NCI-H1694 treated with DMSO at 0.1 percent for 48 hours (cell line): Measurements from ENCODE around the gene PLCH1.

ENCODE experiments used
- DNase-seq: peaks from one replicate; lab custom pipeline; 2025; lab: John Stamatoyannopoulos, UW

PLCH1 gene

GRCh38 chr3:155465664-155466063 is 279.2 kb downstream of the PLCH1 start:
- no peak for DNase-seq

GRCh38 chr3:155462672-155463071 is 282.2 kb downstream of the PLCH1 start:
- no peak for DNase-seq

GRCh38 chr3:155457591-155457990 is 287.3 kb downstream of the PLCH1 start:
- DNase-seq = no peak

GRCh38 chr3:155455765-155456164 is 289.1 kb downstream of the PLCH1 start:
- no peak for DNase-seq

- no peak for DNase-seq
Observed at GRCh38 chr3:155453512-155453911, 291.4 kb downstream of the PLCH1 start.

- DNase-seq = no peak
Observed at GRCh38 chr3:155449613-155450267, 295.1 kb downstream of the PLCH1 start.

- no peak for DNase-seq
Observed at GRCh38 chr3:155448531-155448930, 296.3 kb downstream of the PLCH1 start.

GRCh38 chr3:155446366-155446765 is 298.5 kb downstream of the PLCH1 start:
- no peak for DNase-seq

GRCh38 chr3:155444771-155445170 is 300.1 kb downstream of the PLCH1 start:
- DNase-seq = no peak

- DNase-seq = no peak
Observed at GRCh38 chr3:155443815-155444214, 301.1 kb downstream of the PLCH1 start.

GRCh38 chr3:155442072-155442471 is 302.8 kb downstream of the PLCH1 start:
- no peak for DNase-seq

GRCh38 chr3:155441506-155441905 is 303.4 kb downstream of the PLCH1 start:
- DNase-seq = no peak

GRCh38 chr3:155441026-155441425 is 303.8 kb downstream of the PLCH1 start:
- no peak for DNase-seq

GRCh38 chr3:155435821-155436220 is 309.1 kb downstream of the PLCH1 start:
- no peak for DNase-seq

- DNase-seq = no peak
Observed at GRCh38 chr3:155431856-155432570, 312.9 kb downstream of the PLCH1 start.

- DNase-seq = no peak
Observed at GRCh38 chr3:155428563-155428962, 316.3 kb downstream of the PLCH1 start.

- DNase-seq = no peak
Observed at GRCh38 chr3:155426524-155427230, 318.2 kb downstream of the PLCH1 start.

- DNase-seq = peak; percentile 62
Observed at GRCh38 chr3:155425396-155425795, 319.5 kb downstream of the PLCH1 start.

GRCh38 chr3:155424323-155424710 is 320.6 kb downstream of the PLCH1 start:
- no peak for DNase-seq

- DNase-seq = peak; percentile 74
Observed at GRCh38 chr3:155423526-155424322, 321.1 kb downstream of the PLCH1 start.

- DNase-seq = peak; percentile 37
Observed at GRCh38 chr3:155420881-155421486, 323.9 kb downstream of the PLCH1 start.

GRCh38 chr3:155420406-155420805 is 324.5 kb downstream of the PLCH1 start:
- DNase-seq = no peak
